GM12878 (cell line): ENCODE measurements around the gene KCNJ10. TPM values are rescaled to one million over a fixed set of nuclear protein-coding genes. Genes with fewer than 3 reads are reported as not detected.

Experiments
- ATAC-seq: fragments of 200-7000 bp; cut with Tn5 transposase; 3 replicates; pipeline ENCODE4 v1.9.1; 2020; ENCODE audit warnings: mild to moderate bottlenecking, moderate library complexity
- BruUV-seq: library from RNA; stranded (reverse); fragments of 400-500 nt; replicated peaks from 2 replicates; lab custom pipeline; 2021; lab: Mats Ljungman, UMichigan
- CTCF ChIA-PET: fragments of 300-600 bp; sonication (Branson Sonifier 250); formaldehyde crosslinking; extraction: SDS; loops from one replicate; lab custom pipeline; 2021; ENCODE audit warnings: inconsistent platforms; lab: Yijun Ruan, JAX
- POLR2A ChIA-PET: fragments of 350-600 bp; formaldehyde crosslinking; extraction: SDS; loops from one replicate; lab custom pipeline; 2021; ENCODE audit warnings: inconsistent platforms; lab: Charles Lee
- RAD21 ChIA-PET: fragments of 300-600 bp; sonication (Branson Sonifier 250); formaldehyde crosslinking; loops from one replicate; lab custom pipeline; 2023; ENCODE audit warnings: antibody characterized with exemption; ENCODE audit not compliant: unreplicated experiment; lab: Charles Lee
- SMC1A ChIA-PET: fragments of 300-600 bp; sonication (Branson Sonifier 250); formaldehyde crosslinking; loops from one replicate; lab custom pipeline; 2023; ENCODE audit not compliant: unreplicated experiment, uncharacterized antibody; lab: Charles Lee
- DNase-seq: peaks from one replicate; pipeline ENCODE4 v3.0.0-alpha.2; 2011; ENCODE audit warnings: low read depth, low spot score
- FAIRE-seq: peaks from 3 replicates; lab custom pipeline; 2011; peaks lifted over from hg19 to GRCh38; lab: Jason Lieb, UNC
- H2AFZ ChIP-seq: 2 replicates; pipeline ENCODE4 v1.6.0; 2011; ENCODE audit warnings: low read depth, low read length, control low read depth; ENCODE audit not compliant: control insufficient read depth
- H3K27ac ChIP-seq: 2 replicates; pipeline ENCODE4 v1.5.1; 2011; ENCODE audit warnings: control low read depth; ENCODE audit not compliant: control insufficient read depth, insufficient read depth
- H3K27me3 ChIP-seq, 2 experiments: replicated peaks in 1 of 2; 2 replicates each; pipeline versions ENCODE4 v1.6.0 to v1.6.1; 2011; ENCODE audit warnings: low read length in 1 of 2; ENCODE audit not compliant: control insufficient read depth in 2 of 2, insufficient read depth in 2 of 2
- H3K36me3 ChIP-seq, 2 experiments: 2 replicates each; pipeline ENCODE4 v1.5.1; 2011; ENCODE audit warnings: low read length in 1 of 2; ENCODE audit not compliant: control insufficient read depth in 2 of 2, insufficient read depth in 2 of 2
- H3K4me1 ChIP-seq: 2 replicates; pipeline ENCODE4 v1.6.1; 2011; ENCODE audit warnings: mild to moderate bottlenecking, low read length, moderate library complexity, mixed read lengths; ENCODE audit not compliant: control insufficient read depth, insufficient read depth
- H3K4me2 ChIP-seq: 2 replicates; pipeline ENCODE4 v1.6.0; 2011; ENCODE audit warnings: control low read depth; ENCODE audit not compliant: control insufficient read depth, insufficient read depth
- H3K4me3 ChIP-seq: fragments of 200-600 bp; sonication (generic); 2 replicates; pipeline ENCODE4 v1.5.1; 2016
- H3K79me2 ChIP-seq: 2 replicates; pipeline ENCODE4 v1.6.0; 2011; ENCODE audit warnings: low read length; ENCODE audit not compliant: control insufficient read depth, insufficient read depth
- H3K9ac ChIP-seq: 2 replicates; pipeline ENCODE4 v1.8.0; 2011; ENCODE audit warnings: low read length, control low read depth, mixed read lengths; ENCODE audit not compliant: control insufficient read depth, insufficient read depth
- H3K9me3 ChIP-seq: replicated peaks from 3 replicates; pipeline ENCODE4 v1.5.1; 2011; ENCODE audit warnings: mild to moderate bottlenecking, low read length; ENCODE audit not compliant: control insufficient read depth, insufficient read depth
- H4K20me1 ChIP-seq: 2 replicates; pipeline ENCODE4 v1.6.0; 2011; ENCODE audit not compliant: control insufficient read depth, insufficient read depth
- EP300 ChIP-seq, 2 experiments: fragments of 150-350 bp in 1 of 2; IDR thresholded peaks; 2 replicates each; pipeline ENCODE4 v1.6.1; 2011 to 2012; ENCODE audit warnings: low read depth in 2 of 2, low read length in 2 of 2, borderline replicate concordance in 1 of 2, improper control_type of control experiment in 1 of 2, inconsistent platforms in 1 of 2; ENCODE audit not compliant: control insufficient read depth in 1 of 2
- HDAC6 ChIP-seq: fragments of 200-600 bp; sonication (generic); IDR thresholded peaks from one replicate; pipeline ENCODE4 v1.8.0; 2017; ENCODE audit warnings: antibody characterized with exemption; ENCODE audit not compliant: unreplicated experiment
- NFIC ChIP-seq: IDR thresholded peaks from 2 replicates; pipeline ENCODE4 v1.6.1; 2012; ENCODE audit warnings: low read depth, mild to moderate bottlenecking, inconsistent platforms, low read length, moderate library complexity
- PAX5 ChIP-seq: IDR thresholded peaks from 2 replicates; pipeline ENCODE4 v1.6.1; 2011; ENCODE audit warnings: low read depth, low read length, borderline replicate concordance
- RELA ChIP-seq: fragments of 450-650 bp; IDR thresholded peaks from 2 replicates; pipeline ENCODE4 v1.8.0; 2014; ENCODE audit warnings: borderline replicate concordance; ENCODE audit not compliant: partially characterized antibody
- ZNF207 ChIP-seq: fragments of 450-650 bp; IDR thresholded peaks from 2 replicates; pipeline ENCODE4 v1.6.1; 2014; ENCODE audit warnings: antibody characterized with exemption, mild to moderate bottlenecking, borderline replicate concordance
- ZNF687 ChIP-seq: fragments of 450-650 bp; IDR thresholded peaks from 2 replicates; pipeline ENCODE4 v1.6.1; 2017; ENCODE audit warnings: mild to moderate bottlenecking, moderate library complexity
- WGBS: methylation state at CpG from one replicate; pipeline ENCODE4 v1.1.6; 2016; ENCODE audit warnings: low lambda C conversion rate; ENCODE audit not compliant: insufficient replicate concordance, insufficient coverage; ENCODE audit errors: missing lambda C conversion rate; 5-methylcytosine and 5-hydroxymethylcytosine counted together
- in situ Hi-C: fragments of 300-500 bp; cut with MboI; formaldehyde crosslinking; loops from 9 replicates; pipeline ENCODE4 v1.14.3; 2018; ENCODE audit warnings: mixed read lengths
- intact Hi-C: fragments of 100-400 bp; cut with micrococcal nuclease; formaldehyde crosslinking; loops from one replicate; pipeline ENCODE4 v1.14.2; 2022; ENCODE audit not compliant: unreplicated experiment
- polyA plus RNA-seq, 11 experiments: library from polyadenylated mRNA; depleted of rRNA in 4 of 11; unstranded in 6 of 11; stranded (reverse) in 5 of 11; fragments of >200 nt; fragmentation: Nextera tagmentation in 4 of 11; fragmentation: Illumina TruSeq in 1 of 11; extraction: Ambion mirVana in 4 of 11; extraction: Trizol in 1 of 11; gene quantifications; 1 replicate in 1 of 11; 2 replicates in 10 of 11; pipeline versions ENCODE4 v1.2.1 to v1.2.3, GENCODE V29; 2011 to 2016; ENCODE audit warnings: inconsistent platforms in 2 of 11, missing spikeins in 2 of 11, low read depth in 1 of 11
- total RNA-seq, 4 experiments: library from RNA; depleted of rRNA in 3 of 4; stranded (reverse); fragments of >200 nt in 3 of 4; fragmentation: Illumina TruSeq in 1 of 4; extraction: Trizol in 1 of 4; gene quantifications; 2 replicates each; pipeline versions ENCODE4 v1.2.1 to v1.2.3, GENCODE V29; 2013 to 2021
- TF ChIP-seq, protein P1 (sequence below): IDR thresholded peaks from 2 replicates; pipeline ENCODE4 v1.6.1; 2011; ENCODE audit warnings: borderline replicate concordance, low read depth, mild to moderate bottlenecking, moderate library complexity, low read length; ENCODE audit not compliant: insufficient read depth, poor library complexity, severe bottlenecking
- TF ChIP-seq, protein P2 (sequence below): IDR thresholded peaks from 2 replicates; pipeline ENCODE4 v1.6.1; 2011; ENCODE audit warnings: mild to moderate bottlenecking, low read depth, low read length, moderate library complexity; ENCODE audit not compliant: insufficient replicate concordance
- TF ChIP-seq, protein P3 (sequence below), 3 experiments: IDR thresholded peaks in 2 of 3; conservative IDR thresholded peaks in 1 of 3; 2 replicates each; pipeline ENCODE4 v1.5.1; 2011; ENCODE audit warnings: low read depth in 3 of 3, low read length in 3 of 3, mild to moderate bottlenecking in 3 of 3, control low read depth in 2 of 3, moderate library complexity in 2 of 3, inconsistent platforms in 1 of 3, mixed read lengths in 1 of 3; ENCODE audit not compliant: control insufficient read depth in 2 of 3, insufficient read depth in 1 of 3; ENCODE audit errors: extremely low read depth in 1 of 3

KCNJ10 gene
- total and polyA plus RNA-seq, 10 of the 15 experiments (the other 5 are each of a cell fraction or from before 2014, with no cell fraction given) = 0.01 to 0.29 (median 0.09) TPM; not detected in 2

DNA sequence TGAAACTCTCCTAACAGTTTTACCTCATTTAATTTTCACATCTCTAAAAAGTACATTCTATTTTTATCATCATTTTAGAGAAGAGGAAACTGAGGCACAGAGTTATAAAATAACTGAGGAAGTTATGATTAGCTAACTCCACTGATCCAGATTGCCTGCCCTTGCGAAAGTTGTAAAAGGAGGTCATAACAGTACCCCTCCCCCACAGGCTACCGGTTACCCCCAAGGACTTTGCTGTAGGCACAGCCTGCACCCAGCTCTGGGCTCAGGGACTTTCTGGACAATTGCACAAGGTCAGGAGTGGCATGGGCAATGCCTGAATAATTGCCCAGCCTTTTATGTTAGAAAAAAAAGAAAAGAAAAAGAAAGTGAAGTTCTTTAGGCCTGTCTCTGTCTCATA, 60.9 kb downstream of the KCNJ10 start (continued):
- TF ChIP-seq, protein P1, sequence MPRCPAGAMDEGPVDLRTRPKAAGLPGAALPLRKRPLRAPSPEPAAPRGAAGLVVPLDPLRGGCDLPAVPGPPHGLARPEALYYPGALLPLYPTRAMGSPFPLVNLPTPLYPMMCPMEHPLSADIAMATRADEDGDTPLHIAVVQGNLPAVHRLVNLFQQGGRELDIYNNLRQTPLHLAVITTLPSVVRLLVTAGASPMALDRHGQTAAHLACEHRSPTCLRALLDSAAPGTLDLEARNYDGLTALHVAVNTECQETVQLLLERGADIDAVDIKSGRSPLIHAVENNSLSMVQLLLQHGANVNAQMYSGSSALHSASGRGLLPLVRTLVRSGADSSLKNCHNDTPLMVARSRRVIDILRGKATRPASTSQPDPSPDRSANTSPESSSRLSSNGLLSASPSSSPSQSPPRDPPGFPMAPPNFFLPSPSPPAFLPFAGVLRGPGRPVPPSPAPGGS = no peak
- TF ChIP-seq, protein P2, sequence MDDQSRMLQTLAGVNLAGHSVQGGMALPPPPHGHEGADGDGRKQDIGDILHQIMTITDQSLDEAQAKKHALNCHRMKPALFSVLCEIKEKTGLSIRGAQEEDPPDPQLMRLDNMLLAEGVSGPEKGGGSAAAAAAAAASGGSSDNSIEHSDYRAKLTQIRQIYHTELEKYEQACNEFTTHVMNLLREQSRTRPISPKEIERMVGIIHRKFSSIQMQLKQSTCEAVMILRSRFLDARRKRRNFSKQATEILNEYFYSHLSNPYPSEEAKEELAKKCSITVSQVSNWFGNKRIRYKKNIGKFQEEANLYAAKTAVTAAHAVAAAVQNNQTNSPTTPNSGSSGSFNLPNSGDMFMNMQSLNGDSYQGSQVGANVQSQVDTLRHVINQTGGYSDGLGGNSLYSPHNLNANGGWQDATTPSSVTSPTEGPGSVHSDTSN = no peak
- TF ChIP-seq RELA = no peak
- no peak for TF ChIP-seq ZNF207

DNA sequence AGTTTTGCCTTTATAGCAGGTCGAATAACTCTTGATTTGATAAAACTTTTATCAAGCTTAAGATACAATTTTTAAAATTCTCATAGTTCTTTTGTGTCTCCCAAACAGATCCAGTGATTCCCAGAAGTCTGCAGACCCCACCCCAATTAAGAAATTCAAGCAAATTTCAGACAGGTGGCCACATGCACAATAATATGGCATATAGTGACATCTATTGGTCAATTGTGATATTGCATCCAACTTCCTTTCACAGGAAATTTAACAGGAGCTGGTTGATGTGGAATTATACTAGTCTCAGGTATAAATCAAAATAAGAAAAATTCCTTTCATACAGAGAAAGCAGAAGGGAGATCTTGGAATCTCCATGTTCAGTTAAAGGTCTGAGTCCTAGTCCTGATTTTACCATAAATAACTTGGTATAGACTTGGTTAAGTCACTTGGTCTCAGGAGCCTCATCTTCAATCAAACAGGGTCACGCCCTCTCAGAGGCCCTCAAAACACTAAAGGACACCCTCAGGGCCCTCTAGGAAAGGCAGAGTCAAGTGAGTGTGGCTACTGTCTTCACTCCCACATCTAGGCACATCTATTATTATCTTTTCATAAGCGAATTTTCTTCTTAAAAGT, 62.3 kb downstream of the KCNJ10 start:
- no peaks in the 10 kb centered on the region for H3K9me3 ChIP-seq
- SMC1A ChIA-PET = interaction anchor here (0.5 to 8.4 kb wide), 37 partner anchors 9 to 875 kb away, joined by 3 to 122 read pairs (median 4); partner anchors contain the start of genes DUSP23, FCRL6, SLAMF8 and TAGLN2
- BruUV-seq = no TSS peak
- TF ChIP-seq PAX5 (no peak), EP300 (IDR thresholded peaks at IDR 0.05; ENCODE audit: borderline replicate concordance in 1 of 2, control insufficient read depth in 1 of 2, low read depth in 2 of 2, low read length in 2 of 2) (no peak), HDAC6 (no peak), ZNF687 (no peak), NFIC (no peak)
- TF ChIP-seq, protein P3, sequence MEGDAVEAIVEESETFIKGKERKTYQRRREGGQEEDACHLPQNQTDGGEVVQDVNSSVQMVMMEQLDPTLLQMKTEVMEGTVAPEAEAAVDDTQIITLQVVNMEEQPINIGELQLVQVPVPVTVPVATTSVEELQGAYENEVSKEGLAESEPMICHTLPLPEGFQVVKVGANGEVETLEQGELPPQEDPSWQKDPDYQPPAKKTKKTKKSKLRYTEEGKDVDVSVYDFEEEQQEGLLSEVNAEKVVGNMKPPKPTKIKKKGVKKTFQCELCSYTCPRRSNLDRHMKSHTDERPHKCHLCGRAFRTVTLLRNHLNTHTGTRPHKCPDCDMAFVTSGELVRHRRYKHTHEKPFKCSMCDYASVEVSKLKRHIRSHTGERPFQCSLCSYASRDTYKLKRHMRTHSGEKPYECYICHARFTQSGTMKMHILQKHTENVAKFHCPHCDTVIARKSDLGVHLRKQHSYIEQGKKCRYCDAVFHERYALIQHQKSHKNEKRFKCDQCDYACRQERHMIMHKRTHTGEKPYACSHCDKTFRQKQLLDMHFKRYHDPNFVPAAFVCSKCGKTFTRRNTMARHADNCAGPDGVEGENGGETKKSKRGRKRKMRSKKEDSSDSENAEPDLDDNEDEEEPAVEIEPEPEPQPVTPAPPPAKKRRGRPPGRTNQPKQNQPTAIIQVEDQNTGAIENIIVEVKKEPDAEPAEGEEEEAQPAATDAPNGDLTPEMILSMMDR (IDR thresholded peaks at IDR 0.05 in 2 of 3, conservative IDR thresholded peaks at IDR 0.05 in 1 of 3; ENCODE audit: control insufficient read depth in 2 of 3, extremely low read depth in 1 of 3, insufficient read depth in 1 of 3, low read depth in 3 of 3, low read length in 3 of 3) = peak; percentile 55 to 66 (median 61); a peak in 5 of 6 replicates

More for the DNA sequence above, 62.3 kb downstream of the KCNJ10 start:
- ChIA-PET POLR2A (interaction anchor here (0.6 to 0.7 kb wide), 2 partner anchors 84 to 100 kb away, joined by 3 read pairs; no protein-coding TSS in a partner anchor), CTCF (interaction anchor here (0.6 to 12.5 kb wide), 71 partner anchors 9 to 876 kb away, joined by 3 to 422 read pairs (median 5); partner anchors contain the start of genes DUSP23, FCRL6, KCNJ9 and PIGM), RAD21 (interaction anchor here (0.6 to 6.4 kb wide), 27 partner anchors 9 to 874 kb away, joined by 3 to 113 read pairs (median 4); partner anchors contain the start of gene TAGLN2)
- ATAC-seq (0 out of 3 replicates have a peak, but pooled peaks have one; percentile 29), FAIRE-seq (peak; percentile 90), DNase-seq (no peak)
- Histone ChIP-seq H3K27ac (no peak overlapping the region), H3K27me3 (no peaks in the 10 kb centered on the region; a peak in 2 of 4 replicates), H2AFZ (no peak overlapping the region), H3K9ac (no peak overlapping the region), H3K4me3 (no peak overlapping the region), H3K4me2 (no peak overlapping the region), H3K4me1 (no peaks in the 10 kb centered on the region), H3K79me2 (no peaks in the 10 kb centered on the region), H4K20me1 (no peaks in the 10 kb centered on the region), H3K36me3 (no peaks in the 10 kb centered on the region)
- intact Hi-C loops = loop anchor here (1.0 to 5.0 kb wide), 6 partner anchors 116 to 847 kb away; partner anchors contain the start of gene DUSP23
- 2% methylated on average over 3 of the region's 3 CpGs for WGBS
- in situ Hi-C loops = loop anchor here (5.0 kb wide), 2 partner anchors 70 to 210 kb away; no protein-coding TSS in a partner anchor
